ENCODE measurements around the gene ZNF683. TPM values are rescaled to one million over a fixed set of nuclear protein-coding genes. Genes with fewer than 3 reads are reported as not detected.

Gene ZNF683
- total and polyA plus RNA-seq, 9 of the 15 experiments (the other 6 are each of a cell fraction or from before 2014, with no cell fraction given) = not detected

- TF ChIP-seq, protein P1, sequence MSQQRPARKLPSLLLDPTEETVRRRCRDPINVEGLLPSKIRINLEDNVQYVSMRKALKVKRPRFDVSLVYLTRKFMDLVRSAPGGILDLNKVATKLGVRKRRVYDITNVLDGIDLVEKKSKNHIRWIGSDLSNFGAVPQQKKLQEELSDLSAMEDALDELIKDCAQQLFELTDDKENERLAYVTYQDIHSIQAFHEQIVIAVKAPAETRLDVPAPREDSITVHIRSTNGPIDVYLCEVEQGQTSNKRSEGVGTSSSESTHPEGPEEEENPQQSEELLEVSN (IDR thresholded peaks at IDR 0.05; ENCODE audit: borderline replicate concordance in 1 of 2, extremely low read depth in 1 of 2, insufficient read depth in 1 of 2, insufficient read length in 1 of 2, low read depth in 1 of 2, low read length in 1 of 2, poor library complexity in 1 of 2, severe bottlenecking in 1 of 2) = no peak
- TF ChIP-seq PHF20 (IDR thresholded peaks at IDR 0.05; ENCODE audit: partially characterized antibody) (peak; percentile 23), HMG20B (CRISPR knock-in tag; IDR thresholded peaks at IDR 0.05) (no peak), ZNF518B (CRISPR knock-in tag; IDR thresholded peaks at IDR 0.05) (no peak), POLR2AphosphoS5 (IDR thresholded peaks at IDR 0.05; ENCODE audit: control insufficient read depth, insufficient read depth, low read depth, low read length) (no peak), HDAC1 (IDR thresholded peaks at IDR 0.05) (0 out of 4 replicates have a peak, but pooled peaks of 1 of the 2 experiments have one; percentile 19)
Measured at GRCh38 chr1:26376050-26376449, 3.5 kb upstream of the ZNF683 start (continued).
